ENCODE measurements around the gene S100A7A. TPM values are rescaled to one million over a fixed set of nuclear protein-coding genes. Genes with fewer than 3 reads are reported as not detected.
"Not testable (repeated sequence)": the region's sequence is repeated elsewhere in the genome, so short reads cannot be mapped to it uniquely, and the experiment has no call there.

Gene S100A7A
- total RNA-seq, 1 donor from 2014 or later = not detected

- not testable (repeated sequence) for H3K4me3 Mint-ChIP-seq (ENCODE audit: unreplicated experiment); H3K36me3 Mint-ChIP-seq (ENCODE audit: low read depth, unreplicated experiment); H3K27ac Mint-ChIP-seq (ENCODE audit: unreplicated experiment); DNase-seq (ENCODE audit: low spot score); H3K27me3 Mint-ChIP-seq (ENCODE audit: unreplicated experiment); H3K4me1 Mint-ChIP-seq (ENCODE audit: unreplicated experiment); H3K9me3 Mint-ChIP-seq (ENCODE audit: unreplicated experiment)
Measured at GRCh38 chr1:153413961-153414360, 2.4 kb upstream of the S100A7A start.

GRCh38 chr1:153417136-153417888 lies 992 bp downstream of the S100A7A start:
- no peak for DNase-seq (ENCODE audit: low spot score)
- no peak for TF ChIP-seq CTCF (IDR thresholded peaks at IDR 0.05; ENCODE audit: unreplicated experiment)
- no peak overlapping the region for H3K27ac Mint-ChIP-seq (ENCODE audit: unreplicated experiment)
- no peak overlapping the region for H3K4me3 Mint-ChIP-seq (ENCODE audit: unreplicated experiment)
- H3K36me3 Mint-ChIP-seq (ENCODE audit: low read depth, unreplicated experiment) = peaks cover 3% of the 10 kb centered on the region
- no peaks in the 10 kb centered on the region for H3K4me1 Mint-ChIP-seq (ENCODE audit: unreplicated experiment)
- peaks cover 3% of the 10 kb centered on the region for H3K27me3 Mint-ChIP-seq (ENCODE audit: unreplicated experiment)
- H3K9me3 Mint-ChIP-seq (ENCODE audit: unreplicated experiment) = peaks cover 4% of the 10 kb centered on the region

- not testable (repeated sequence) for H3K4me1 Mint-ChIP-seq (ENCODE audit: unreplicated experiment); H3K27me3 Mint-ChIP-seq (ENCODE audit: unreplicated experiment); DNase-seq (ENCODE audit: low spot score); H3K9me3 Mint-ChIP-seq (ENCODE audit: unreplicated experiment); H3K27ac Mint-ChIP-seq (ENCODE audit: unreplicated experiment); H3K36me3 Mint-ChIP-seq (ENCODE audit: low read depth, unreplicated experiment); H3K4me3 Mint-ChIP-seq (ENCODE audit: unreplicated experiment)
Measured at GRCh38 chr1:153418758-153419435, 2.6 kb downstream of the S100A7A start.

- not testable (repeated sequence) for H3K27me3 Mint-ChIP-seq (ENCODE audit: unreplicated experiment); H3K4me3 Mint-ChIP-seq (ENCODE audit: unreplicated experiment); H3K4me1 Mint-ChIP-seq (ENCODE audit: unreplicated experiment); H3K9me3 Mint-ChIP-seq (ENCODE audit: unreplicated experiment); DNase-seq (ENCODE audit: low spot score); H3K36me3 Mint-ChIP-seq (ENCODE audit: low read depth, unreplicated experiment); H3K27ac Mint-ChIP-seq (ENCODE audit: unreplicated experiment)
Measured at GRCh38 chr1:153419436-153419793, 3.1 kb downstream of the S100A7A start.

GRCh38 chr1:153420306-153420705 lies 4.0 kb downstream of the S100A7A start:
- H3K4me3 Mint-ChIP-seq (ENCODE audit: unreplicated experiment) = no peak overlapping the region
- peaks cover 3% of the 10 kb centered on the region for H3K27me3 Mint-ChIP-seq (ENCODE audit: unreplicated experiment)
- no peaks in the 10 kb centered on the region for H3K4me1 Mint-ChIP-seq (ENCODE audit: unreplicated experiment)
- DNase-seq (ENCODE audit: low spot score) = no peak
- peaks cover 3% of the 10 kb centered on the region for H3K36me3 Mint-ChIP-seq (ENCODE audit: low read depth, unreplicated experiment)
- no peak for TF ChIP-seq CTCF (IDR thresholded peaks at IDR 0.05; ENCODE audit: unreplicated experiment)
- H3K9me3 Mint-ChIP-seq (ENCODE audit: unreplicated experiment) = no peaks in the 10 kb centered on the region
- no peak overlapping the region for H3K27ac Mint-ChIP-seq (ENCODE audit: unreplicated experiment)

- peak; percentile 76 for DNase-seq (ENCODE audit: low spot score)
- Mint-ChIP-seq H3K9me3 (ENCODE audit: unreplicated experiment) (no peaks in the 10 kb centered on the region), H3K27ac (ENCODE audit: unreplicated experiment) (no peak overlapping the region), H3K36me3 (ENCODE audit: low read depth, unreplicated experiment) (peaks cover 3% of the 10 kb centered on the region), H3K27me3 (ENCODE audit: unreplicated experiment) (peaks cover 3% of the 10 kb centered on the region), H3K4me3 (ENCODE audit: unreplicated experiment) (no peak overlapping the region), H3K4me1 (ENCODE audit: unreplicated experiment) (peaks cover 7% of the 10 kb centered on the region)
- TF ChIP-seq CTCF (IDR thresholded peaks at IDR 0.05; ENCODE audit: unreplicated experiment) = no peak
Measured at GRCh38 chr1:153422450-153423068, 6.2 kb downstream of the S100A7A start.

Data from endothelial cell (in vitro differentiated cells).